Spleen (tissue), 11 donors: ENCODE data around the gene RNF130. TPM values are rescaled to one million over a fixed set of nuclear protein-coding genes. Genes with fewer than 3 reads are reported as not detected.

ENCODE experiments used
- DNase-seq: peaks from one replicate; pipeline ENCODE4 v3.0.0-alpha.2; 2020
- H3K27ac ChIP-seq, 8 donors: fragments of 200-600 bp; sonication (generic) in 7 of 8; 1 replicate in 4 of 8; 2 replicates in 4 of 8; pipeline versions ENCODE4 v1.5.0 to v1.8.0; 2016 to 2021; ENCODE audit warnings: inconsistent platforms in 4 of 8, mild to moderate bottlenecking in 4 of 8, moderate library complexity in 1 of 8
- H3K27me3 ChIP-seq, 7 donors: fragments of 200-600 bp; sonication (generic) in 6 of 7; replicated peaks in 1 of 7; 1 replicate in 4 of 7; 2 replicates in 3 of 7; pipeline versions ENCODE4 v1.5.0 to v1.8.0; 2016 to 2021; ENCODE audit warnings: inconsistent platforms in 3 of 7, mild to moderate bottlenecking in 1 of 7
- H3K36me3 ChIP-seq, 6 donors: fragments of 200-600 bp; sonication (generic) in 5 of 6; 1 replicate in 4 of 6; 2 replicates in 2 of 6; pipeline versions ENCODE4 v1.5.0 to v1.8.0; 2016 to 2021; ENCODE audit warnings: inconsistent platforms in 2 of 6
- H3K4me1 ChIP-seq, 6 donors: fragments of 200-600 bp; sonication (generic) in 5 of 6; 1 replicate in 3 of 6; 2 replicates in 3 of 6; pipeline versions ENCODE4 v1.5.0 to v1.8.0; 2016 to 2021; ENCODE audit warnings: inconsistent platforms in 3 of 6
- H3K4me3 ChIP-seq, 8 donors: fragments of 200-600 bp; sonication (generic) in 7 of 8; 1 replicate in 4 of 8; 2 replicates in 4 of 8; pipeline versions ENCODE4 v1.5.0 to v1.8.0; 2016 to 2021; ENCODE audit warnings: inconsistent platforms in 4 of 8, mild to moderate bottlenecking in 4 of 8, moderate library complexity in 2 of 8
- H3K9me3 ChIP-seq, 8 donors: fragments of 200-600 bp; sonication (generic) in 7 of 8; 1 replicate in 4 of 8; 2 replicates in 4 of 8; pipeline versions ENCODE4 v1.5.0 to v1.8.0; 2016 to 2021; ENCODE audit warnings: inconsistent platforms in 4 of 8
- POLR2A ChIP-seq, 3 donors: fragments of 450-650 bp; IDR thresholded peaks; one replicate each; pipeline ENCODE4 v1.5.1; 2017; ENCODE audit warnings: antibody characterized with exemption in 3 of 3, mild to moderate bottlenecking in 1 of 3
- POLR2AphosphoS5 ChIP-seq, 3 donors: sonication (generic); formaldehyde crosslinking; IDR thresholded peaks; one replicate each; pipeline ENCODE4 v1.5.1; 2017; ENCODE audit warnings: antibody characterized with exemption in 3 of 3
- WGBS, 5 donors: extraction: QIAGEN DNeasy Blood & Tissue Kit in 3 of 5; methylation state at CpG; one replicate each; pipeline versions ENCODE4 v1.1.5 to v1.1.7; 2013 to 2018; 5-methylcytosine and 5-hydroxymethylcytosine counted together
- intact Hi-C: fragments of 100-400 bp; cut with DNase I; formaldehyde crosslinking; loops from one replicate; pipeline ENCODE4 v1.15.0; 2023; ENCODE audit warnings: low total_unique reads
- polyA plus RNA-seq, 3 donors: library from polyadenylated mRNA; stranded (reverse); fragments of 200-250 nt; gene quantifications; one replicate each; pipeline ENCODE4 v1.2.1, GENCODE V29; 2013
- total RNA-seq, 7 donors: library from RNA; depleted of rRNA in 3 of 7; stranded (reverse); fragments of >200 nt in 3 of 7; fragmentation: NEBNext Ultra II Directional in 4 of 7; extraction: Animal tissue kit (Norgen Biotek cat#: 25700) in 4 of 7; gene quantifications; one replicate each; pipeline versions ENCODE4 v1.1.0 to v1.2.1, GENCODE V29; 2016 to 2021
- TF ChIP-seq, protein P1 (sequence below), 11 experiments: fragments of 200-600 bp in 7 of 11; fragments of 450-650 bp in 4 of 11; sonication (generic) in 4 of 11; IDR thresholded peaks in 8 of 11; conservative IDR thresholded peaks in 3 of 11; 1 replicate in 7 of 11; 2 replicates in 4 of 11; pipeline versions ENCODE4 v1.4.0 to v1.8.0; 2016 to 2021; ENCODE audit warnings: antibody characterized with exemption in 11 of 11, inconsistent platforms in 4 of 11, mild to moderate bottlenecking in 1 of 11
- donor health status: healthy with polysubstance abuse.
- donor health status: DM: no; HTN: no; CAD: no; lungs with moderate emphysema.
- donor health status: DM: no; HTN: no; CAD: no.
- donor health status: Bipolar disorder and iron deficiency.
- donor health status: healthy.
- donor health status: DM: no; HTN: no; CAD: no.
- donor health status: DM: yes; HTN: yes; CAD: no.

RNF130 gene
- total and polyA plus RNA-seq, 10 donors = 44.1 to 119 (median 82.7) TPM

DNA sequence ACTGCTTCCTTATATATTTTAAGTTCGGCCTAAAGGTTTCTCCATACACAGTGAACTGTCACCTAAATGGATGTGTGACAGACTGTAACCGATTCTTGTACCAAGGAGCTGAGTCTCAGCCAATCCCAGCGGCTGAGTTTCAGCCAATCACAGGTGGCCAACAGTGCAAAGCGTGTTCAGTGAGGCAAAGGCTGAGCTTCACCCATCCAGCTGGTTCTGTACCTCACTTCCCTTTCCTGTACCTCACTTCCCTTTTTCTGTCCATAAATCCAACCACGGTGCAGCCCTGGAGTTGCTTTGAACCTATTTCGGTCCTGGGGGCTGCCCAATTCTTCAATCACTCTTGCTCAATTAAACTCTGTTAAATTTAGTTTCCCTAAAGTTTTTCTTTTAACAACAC is 148.1 kb downstream of the RNF130 start:
- no peaks in the 10 kb centered on the region for H3K27me3 ChIP-seq
- TF ChIP-seq POLR2AphosphoS5 (IDR thresholded peaks at IDR 0.05) (no peak), POLR2A (IDR thresholded peaks at IDR 0.05) (no peak)
- TF ChIP-seq, protein P1, sequence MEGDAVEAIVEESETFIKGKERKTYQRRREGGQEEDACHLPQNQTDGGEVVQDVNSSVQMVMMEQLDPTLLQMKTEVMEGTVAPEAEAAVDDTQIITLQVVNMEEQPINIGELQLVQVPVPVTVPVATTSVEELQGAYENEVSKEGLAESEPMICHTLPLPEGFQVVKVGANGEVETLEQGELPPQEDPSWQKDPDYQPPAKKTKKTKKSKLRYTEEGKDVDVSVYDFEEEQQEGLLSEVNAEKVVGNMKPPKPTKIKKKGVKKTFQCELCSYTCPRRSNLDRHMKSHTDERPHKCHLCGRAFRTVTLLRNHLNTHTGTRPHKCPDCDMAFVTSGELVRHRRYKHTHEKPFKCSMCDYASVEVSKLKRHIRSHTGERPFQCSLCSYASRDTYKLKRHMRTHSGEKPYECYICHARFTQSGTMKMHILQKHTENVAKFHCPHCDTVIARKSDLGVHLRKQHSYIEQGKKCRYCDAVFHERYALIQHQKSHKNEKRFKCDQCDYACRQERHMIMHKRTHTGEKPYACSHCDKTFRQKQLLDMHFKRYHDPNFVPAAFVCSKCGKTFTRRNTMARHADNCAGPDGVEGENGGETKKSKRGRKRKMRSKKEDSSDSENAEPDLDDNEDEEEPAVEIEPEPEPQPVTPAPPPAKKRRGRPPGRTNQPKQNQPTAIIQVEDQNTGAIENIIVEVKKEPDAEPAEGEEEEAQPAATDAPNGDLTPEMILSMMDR (IDR thresholded peaks at IDR 0.05 in 8 of 11, conservative IDR thresholded peaks at IDR 0.05 in 3 of 11) = no peak
- DNase-seq = no peak
- H3K4me1 ChIP-seq = no peaks in the 10 kb centered on the region
- H3K36me3 ChIP-seq = no peaks in the 10 kb centered on the region
- WGBS, 5 donors = 57 to 73% (median 65%) methylated on average over 6 of the region's 6 CpGs
- H3K27ac ChIP-seq = no peak overlapping the region
- no peak overlapping the region for H3K4me3 ChIP-seq
- intact Hi-C loops = no loop called here
- H3K9me3 ChIP-seq = no peaks in the 10 kb centered on the region

GRCh38 chr5:179920175-179920574 is 151.4 kb downstream of the RNF130 start:
- no peak overlapping the region for H3K27ac ChIP-seq
- H3K36me3 ChIP-seq = no peaks in the 10 kb centered on the region
- intact Hi-C loops = no loop called here
- no peaks in the 10 kb centered on the region for H3K9me3 ChIP-seq
- TF ChIP-seq POLR2A (IDR thresholded peaks at IDR 0.05) (no peak), POLR2AphosphoS5 (IDR thresholded peaks at IDR 0.05) (no peak)
- TF ChIP-seq, protein P1 (IDR thresholded peaks at IDR 0.05 in 8 of 11, conservative IDR thresholded peaks at IDR 0.05 in 3 of 11) = no peak
- no peak for DNase-seq
- 90 to 95% (median 93%) methylated on average over 4 of the region's 4 CpGs for WGBS, 5 donors
- H3K27me3 ChIP-seq = peaks cover 0 to 14% (median 0%) of the 10 kb centered on the region in 7 donors
- peaks cover 0 to 16% (median 10%) of the 10 kb centered on the region in 6 donors for H3K4me1 ChIP-seq
- H3K4me3 ChIP-seq = no peak overlapping the region

DNA sequence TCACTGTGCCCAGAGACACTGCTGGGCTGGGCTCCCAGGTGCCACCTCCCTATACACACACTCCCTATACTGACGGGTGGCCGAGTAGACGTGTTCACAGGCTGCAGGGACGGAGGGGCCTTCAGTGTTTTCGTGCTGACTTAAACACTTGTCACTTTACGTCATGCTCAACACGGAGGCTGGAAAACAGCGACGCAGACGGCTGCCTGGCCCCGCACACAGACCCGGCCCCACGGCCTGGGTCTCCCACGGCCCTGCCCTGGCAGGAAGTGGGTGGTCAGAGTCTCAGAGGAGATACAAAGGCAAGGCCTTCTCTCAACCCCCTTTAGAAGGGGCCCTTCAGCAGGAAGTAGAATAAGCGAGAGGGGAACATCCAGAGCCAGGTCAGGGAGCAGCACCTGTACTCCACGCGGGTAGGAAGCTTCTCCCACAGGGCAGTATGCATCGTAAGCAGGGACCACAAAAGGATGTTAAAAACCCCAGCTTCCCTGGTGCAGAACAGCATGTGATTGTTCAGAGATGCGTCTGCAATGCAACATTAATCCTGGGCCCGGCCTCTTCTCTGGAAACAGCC is 152.0 kb downstream of the RNF130 start:
- 68 to 77% (median 71%) methylated on average over 19 to 20 of the region's 20 CpGs for WGBS, 5 donors
- peaks cover 0 to 14% (median 0%) of the 10 kb centered on the region in 7 donors for H3K27me3 ChIP-seq
- H3K9me3 ChIP-seq = no peaks in the 10 kb centered on the region
- no peak overlapping the region for H3K27ac ChIP-seq
- H3K4me1 ChIP-seq = peaks cover 0 to 16% (median 11%) of the 10 kb centered on the region in 6 donors
- intact Hi-C loops = no loop called here
- no peaks in the 10 kb centered on the region for H3K36me3 ChIP-seq
- no peak for DNase-seq
- TF ChIP-seq POLR2AphosphoS5 (IDR thresholded peaks at IDR 0.05) (no peak), POLR2A (IDR thresholded peaks at IDR 0.05) (no peak)
- TF ChIP-seq, protein P1 (IDR thresholded peaks at IDR 0.05 in 8 of 11, conservative IDR thresholded peaks at IDR 0.05 in 3 of 11) = no peak
- H3K4me3 ChIP-seq = no peak overlapping the region

GRCh38 chr5:179918742-179919486 is 152.6 kb downstream of the RNF130 start:
- TF ChIP-seq POLR2A (IDR thresholded peaks at IDR 0.05) = no peak
- TF ChIP-seq POLR2AphosphoS5 (IDR thresholded peaks at IDR 0.05) = no peak
- TF ChIP-seq, protein P1 (IDR thresholded peaks at IDR 0.05 in 8 of 11, conservative IDR thresholded peaks at IDR 0.05 in 3 of 11) = no peak
- intact Hi-C loops = no loop called here
- 89 to 96% (median 94%) methylated on average over 19 of the region's 19 CpGs for WGBS, 5 donors

More at GRCh38 chr5:179918742-179919486, 152.6 kb downstream of the RNF130 start:
- Histone ChIP-seq H3K9me3 (no peaks in the 10 kb centered on the region), H3K4me1 (peaks cover 0 to 23% (median 16%) of the 10 kb centered on the region in 6 donors), H3K27me3 (peaks cover 0 to 14% (median 0%) of the 10 kb centered on the region in 7 donors), H3K36me3 (no peaks in the 10 kb centered on the region), H3K4me3 (no peak overlapping the region), H3K27ac (no peak overlapping the region)
- no peak for DNase-seq
